Mucosa of stomach (tissue), 1 donor: ENCODE data around the gene LRP2.
"Not testable (repeated sequence)": the region's sequence is repeated elsewhere in the genome, so short reads cannot be mapped to it uniquely, and the experiment has no call there.

Experiments
- H3K27me3 ChIP-seq: one replicate; pipeline ENCODE4 v1.7.0; 2013; ENCODE audit warnings: mild to moderate bottlenecking, low read length; ENCODE audit not compliant: control insufficient read depth, insufficient read depth
- H3K36me3 ChIP-seq: one replicate; pipeline ENCODE4 v1.7.0; 2013; ENCODE audit warnings: low read length; ENCODE audit not compliant: control insufficient read depth, insufficient read depth
- H3K4me1 ChIP-seq: one replicate; pipeline ENCODE4 v1.7.0; 2013; ENCODE audit warnings: mild to moderate bottlenecking, low read length; ENCODE audit not compliant: control insufficient read depth, insufficient read depth
- H3K4me3 ChIP-seq: one replicate; pipeline ENCODE4 v1.7.0; 2013; ENCODE audit warnings: low read length
- H3K9ac ChIP-seq: one replicate; pipeline ENCODE4 v1.7.0; 2013; ENCODE audit warnings: mild to moderate bottlenecking, low read length, moderate library complexity
- H3K9me3 ChIP-seq: one replicate; pipeline ENCODE4 v1.7.0; 2013; ENCODE audit warnings: mild to moderate bottlenecking, low read length, moderate library complexity; ENCODE audit not compliant: control insufficient read depth
- donor health status: Pancreatic carcinoma.

LRP2 gene

GRCh38 chr2:169146220-169146619 is 216.1 kb downstream of the LRP2 start:
- Histone ChIP-seq H3K27me3 (no peaks in the 10 kb centered on the region), H3K36me3 (no peaks in the 10 kb centered on the region), H3K4me3 (no peak overlapping the region), H3K9me3 (no peaks in the 10 kb centered on the region), H3K4me1 (no peaks in the 10 kb centered on the region), H3K9ac (no peak overlapping the region)

GRCh38 chr2:169143998-169144397 is 218.3 kb downstream of the LRP2 start:
- Histone ChIP-seq H3K27me3 (no peaks in the 10 kb centered on the region), H3K4me3 (no peak overlapping the region), H3K9me3 (no peaks in the 10 kb centered on the region), H3K36me3 (no peaks in the 10 kb centered on the region), H3K4me1 (no peaks in the 10 kb centered on the region), H3K9ac (no peak overlapping the region)

- Histone ChIP-seq H3K9ac (no peak overlapping the region), H3K9me3 (no peaks in the 10 kb centered on the region), H3K27me3 (no peaks in the 10 kb centered on the region), H3K36me3 (no peaks in the 10 kb centered on the region), H3K4me3 (no peak overlapping the region), H3K4me1 (no peaks in the 10 kb centered on the region)
Observed at GRCh38 chr2:169141713-169142352, 220.5 kb downstream of the LRP2 start.

GRCh38 chr2:169139993-169140767 is 222.2 kb downstream of the LRP2 start:
- H3K9ac ChIP-seq, result no peak overlapping the region
- no peak overlapping the region for H3K4me3 ChIP-seq
- no peaks in the 10 kb centered on the region for H3K36me3 ChIP-seq
- H3K4me1 ChIP-seq, result no peaks in the 10 kb centered on the region
- H3K9me3 ChIP-seq, result no peaks in the 10 kb centered on the region
- H3K27me3 ChIP-seq, result no peaks in the 10 kb centered on the region

- no peaks in the 10 kb centered on the region for H3K27me3 ChIP-seq
- no peaks in the 10 kb centered on the region for H3K4me1 ChIP-seq
- no peaks in the 10 kb centered on the region for H3K9me3 ChIP-seq
- no peak overlapping the region for H3K4me3 ChIP-seq
- no peaks in the 10 kb centered on the region for H3K36me3 ChIP-seq
- H3K9ac ChIP-seq, result no peak overlapping the region
Observed at GRCh38 chr2:169139145-169139544, 223.2 kb downstream of the LRP2 start.

GRCh38 chr2:169137924-169138323 is 224.4 kb downstream of the LRP2 start:
- H3K9me3 ChIP-seq, result no peaks in the 10 kb centered on the region
- no peak overlapping the region for H3K9ac ChIP-seq
- no peaks in the 10 kb centered on the region for H3K4me1 ChIP-seq
- no peaks in the 10 kb centered on the region for H3K27me3 ChIP-seq
- no peaks in the 10 kb centered on the region for H3K36me3 ChIP-seq
- H3K4me3 ChIP-seq, result no peak overlapping the region

GRCh38 chr2:169136885-169137534 is 225.3 kb downstream of the LRP2 start:
- no peaks in the 10 kb centered on the region for H3K4me1 ChIP-seq
- H3K9ac ChIP-seq, result no peak overlapping the region
- no peaks in the 10 kb centered on the region for H3K36me3 ChIP-seq
- no peak overlapping the region for H3K4me3 ChIP-seq
- no peaks in the 10 kb centered on the region for H3K9me3 ChIP-seq
- H3K27me3 ChIP-seq, result no peaks in the 10 kb centered on the region

GRCh38 chr2:169136428-169136827 is 225.9 kb downstream of the LRP2 start:
- not testable (repeated sequence) for H3K36me3 ChIP-seq, H3K27me3 ChIP-seq, H3K4me3 ChIP-seq, H3K9me3 ChIP-seq, H3K9ac ChIP-seq, H3K4me1 ChIP-seq

GRCh38 chr2:169134272-169134671 is 228.1 kb downstream of the LRP2 start:
- H3K9me3 ChIP-seq, H3K36me3 ChIP-seq, H3K27me3 ChIP-seq, H3K9ac ChIP-seq, H3K4me1 ChIP-seq, H3K4me3 ChIP-seq: not testable (repeated sequence)

- Histone ChIP-seq H3K4me3 (no peak overlapping the region), H3K4me1 (no peaks in the 10 kb centered on the region)
Observed at GRCh38 chr2:169131587-169132512, 230.5 kb downstream of the LRP2 start.

GRCh38 chr2:169129703-169130243 is 232.6 kb downstream of the LRP2 start:
- Histone ChIP-seq H3K4me1 (no peaks in the 10 kb centered on the region), H3K4me3 (no peak overlapping the region), H3K9ac (no peak overlapping the region), H3K36me3 (no peaks in the 10 kb centered on the region), H3K27me3 (no peaks in the 10 kb centered on the region), H3K9me3 (no peaks in the 10 kb centered on the region)

More at GRCh38 chr2:169131587-169132512, 230.5 kb downstream of the LRP2 start:
- Histone ChIP-seq H3K27me3 (no peaks in the 10 kb centered on the region), H3K36me3 (no peaks in the 10 kb centered on the region), H3K9me3 (no peaks in the 10 kb centered on the region), H3K9ac (no peak overlapping the region)
